ENCODE data around the gene MAP3K14.

MAP3K14 gene

DNA sequence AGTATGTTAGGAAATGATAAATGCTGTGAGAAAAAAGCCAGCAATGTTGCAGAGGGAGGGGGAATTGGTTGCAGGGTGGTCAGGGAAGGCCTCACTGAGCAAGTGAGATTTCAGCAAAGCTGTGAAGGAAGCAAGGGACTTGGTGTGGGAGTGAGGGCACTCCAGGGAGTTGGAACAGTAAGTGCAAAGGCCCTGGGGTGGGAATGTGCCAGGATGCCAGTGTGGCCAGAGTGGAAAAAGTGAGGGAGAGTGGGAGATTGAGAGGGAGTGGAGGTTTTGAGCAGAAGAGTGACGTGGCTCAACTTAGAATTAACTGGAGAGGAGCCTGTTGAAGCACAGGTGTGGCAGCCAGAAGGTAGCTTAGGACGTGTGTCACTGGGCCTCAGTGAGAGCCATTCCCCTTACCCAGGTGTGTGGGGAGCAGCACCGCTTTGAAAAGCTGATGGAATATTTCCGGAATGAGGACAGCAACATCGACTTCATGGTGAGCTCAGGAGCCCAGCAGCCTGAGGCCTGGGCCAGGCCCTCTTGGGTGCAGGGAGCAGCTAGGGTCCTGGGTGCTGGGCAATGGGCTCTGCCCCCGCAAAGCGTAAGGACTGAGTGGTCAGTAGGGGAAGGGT, 78.6 kb downstream of the MAP3K14 start:
- TF ChIP-seq, protein P1, sequence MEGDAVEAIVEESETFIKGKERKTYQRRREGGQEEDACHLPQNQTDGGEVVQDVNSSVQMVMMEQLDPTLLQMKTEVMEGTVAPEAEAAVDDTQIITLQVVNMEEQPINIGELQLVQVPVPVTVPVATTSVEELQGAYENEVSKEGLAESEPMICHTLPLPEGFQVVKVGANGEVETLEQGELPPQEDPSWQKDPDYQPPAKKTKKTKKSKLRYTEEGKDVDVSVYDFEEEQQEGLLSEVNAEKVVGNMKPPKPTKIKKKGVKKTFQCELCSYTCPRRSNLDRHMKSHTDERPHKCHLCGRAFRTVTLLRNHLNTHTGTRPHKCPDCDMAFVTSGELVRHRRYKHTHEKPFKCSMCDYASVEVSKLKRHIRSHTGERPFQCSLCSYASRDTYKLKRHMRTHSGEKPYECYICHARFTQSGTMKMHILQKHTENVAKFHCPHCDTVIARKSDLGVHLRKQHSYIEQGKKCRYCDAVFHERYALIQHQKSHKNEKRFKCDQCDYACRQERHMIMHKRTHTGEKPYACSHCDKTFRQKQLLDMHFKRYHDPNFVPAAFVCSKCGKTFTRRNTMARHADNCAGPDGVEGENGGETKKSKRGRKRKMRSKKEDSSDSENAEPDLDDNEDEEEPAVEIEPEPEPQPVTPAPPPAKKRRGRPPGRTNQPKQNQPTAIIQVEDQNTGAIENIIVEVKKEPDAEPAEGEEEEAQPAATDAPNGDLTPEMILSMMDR (conservative IDR thresholded peaks at IDR 0.05; ENCODE audit: low read length), result no peak
- no peak overlapping the region for H3K4me3 ChIP-seq (ENCODE audit: low read length)
- DNase-seq (ENCODE audit: low read depth), result no peak

DNA sequence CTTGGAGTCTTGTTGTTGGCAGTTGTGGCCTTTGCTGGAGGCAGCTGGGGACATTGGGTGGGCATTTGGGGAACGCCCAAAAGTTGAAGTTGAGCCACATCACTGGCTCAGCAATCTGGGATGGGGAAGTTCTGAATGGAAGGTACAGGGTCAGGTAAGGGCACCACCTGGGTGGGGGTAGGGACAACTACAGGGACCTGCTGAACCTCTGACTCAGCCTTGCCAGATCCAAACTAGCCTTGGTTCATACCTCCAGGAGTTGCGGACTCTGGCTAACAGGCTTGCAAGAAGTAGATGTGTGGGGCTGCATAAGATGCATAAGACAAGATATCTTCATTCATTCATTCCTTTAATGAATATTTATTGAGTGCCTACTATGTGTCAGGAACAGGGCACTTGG, 79.1 kb downstream of the MAP3K14 start:
- DNase-seq (ENCODE audit: low read depth), result no peak
- TF ChIP-seq, protein P1 (conservative IDR thresholded peaks at IDR 0.05; ENCODE audit: low read length), result no peak
- no peak overlapping the region for H3K4me3 ChIP-seq (ENCODE audit: low read length)

DNA sequence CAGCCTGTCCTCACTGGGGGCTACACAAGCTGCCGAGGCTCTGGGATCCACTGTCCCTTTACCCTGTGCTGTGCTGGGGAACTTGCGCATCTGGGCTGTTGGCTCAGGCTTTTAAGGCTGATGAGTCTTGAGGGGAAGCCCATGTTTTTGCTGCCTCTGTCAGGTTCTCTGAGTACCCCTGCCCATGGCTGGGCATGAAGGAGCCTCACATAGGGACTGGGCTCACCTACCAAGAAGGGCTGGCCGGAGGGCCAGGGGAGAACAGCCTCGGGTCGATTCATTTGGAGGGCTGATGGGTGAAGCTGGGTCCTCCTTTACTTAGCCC, 80.6 kb downstream of the MAP3K14 start:
- no peak for DNase-seq (ENCODE audit: low read depth)
- TF ChIP-seq, protein P1 (conservative IDR thresholded peaks at IDR 0.05; ENCODE audit: low read length), result no peak

DNA sequence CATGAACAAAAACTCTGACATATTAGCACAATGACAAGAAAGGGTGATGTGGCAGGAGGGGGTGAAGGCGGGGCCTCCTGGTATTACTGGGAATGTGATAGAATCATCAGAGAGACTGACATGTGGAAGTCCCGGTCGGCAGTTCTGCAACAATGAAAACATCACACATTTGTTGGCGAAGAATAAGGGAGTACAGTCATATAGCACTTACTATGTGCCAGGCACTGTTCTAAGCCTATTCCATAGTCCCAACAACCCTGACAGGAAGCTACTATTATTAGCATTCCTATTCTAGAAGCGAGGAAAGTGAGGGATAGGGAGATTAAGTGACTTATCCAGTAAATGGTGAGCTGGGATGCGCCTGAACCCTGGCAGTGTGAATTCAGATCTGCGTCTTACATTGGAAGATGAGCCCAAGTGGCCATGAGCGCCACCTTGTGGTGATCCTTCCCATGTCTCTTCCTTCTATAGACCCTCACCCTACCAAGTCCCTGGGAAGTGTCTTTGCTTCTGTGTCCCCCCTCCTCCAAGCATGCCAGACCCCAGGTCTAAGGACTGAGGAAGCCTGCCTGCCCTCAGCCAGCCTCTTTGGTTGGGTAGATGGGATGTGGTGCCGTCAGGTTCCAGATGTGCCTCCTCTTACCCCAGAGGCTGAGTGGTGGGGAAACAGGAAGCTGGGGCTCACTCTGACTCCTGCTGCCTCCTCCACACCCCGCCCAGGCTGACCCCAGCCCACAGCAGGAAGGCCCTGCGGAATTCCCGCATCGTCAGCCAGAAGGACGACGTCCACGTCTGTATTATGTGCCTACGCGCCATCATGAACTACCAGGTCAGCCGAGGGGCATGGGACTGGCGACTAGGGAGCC, 81.2 kb downstream of the MAP3K14 start:
- TF ChIP-seq, protein P1 (conservative IDR thresholded peaks at IDR 0.05; ENCODE audit: low read length), result peak; percentile 85
- DNase-seq (ENCODE audit: low read depth), result peak; percentile 69
- no peak overlapping the region for H3K4me3 ChIP-seq (ENCODE audit: low read length)

More for the DNA sequence above, 80.6 kb downstream of the MAP3K14 start:
- no peak overlapping the region for H3K4me3 ChIP-seq (ENCODE audit: low read length)

DNA sequence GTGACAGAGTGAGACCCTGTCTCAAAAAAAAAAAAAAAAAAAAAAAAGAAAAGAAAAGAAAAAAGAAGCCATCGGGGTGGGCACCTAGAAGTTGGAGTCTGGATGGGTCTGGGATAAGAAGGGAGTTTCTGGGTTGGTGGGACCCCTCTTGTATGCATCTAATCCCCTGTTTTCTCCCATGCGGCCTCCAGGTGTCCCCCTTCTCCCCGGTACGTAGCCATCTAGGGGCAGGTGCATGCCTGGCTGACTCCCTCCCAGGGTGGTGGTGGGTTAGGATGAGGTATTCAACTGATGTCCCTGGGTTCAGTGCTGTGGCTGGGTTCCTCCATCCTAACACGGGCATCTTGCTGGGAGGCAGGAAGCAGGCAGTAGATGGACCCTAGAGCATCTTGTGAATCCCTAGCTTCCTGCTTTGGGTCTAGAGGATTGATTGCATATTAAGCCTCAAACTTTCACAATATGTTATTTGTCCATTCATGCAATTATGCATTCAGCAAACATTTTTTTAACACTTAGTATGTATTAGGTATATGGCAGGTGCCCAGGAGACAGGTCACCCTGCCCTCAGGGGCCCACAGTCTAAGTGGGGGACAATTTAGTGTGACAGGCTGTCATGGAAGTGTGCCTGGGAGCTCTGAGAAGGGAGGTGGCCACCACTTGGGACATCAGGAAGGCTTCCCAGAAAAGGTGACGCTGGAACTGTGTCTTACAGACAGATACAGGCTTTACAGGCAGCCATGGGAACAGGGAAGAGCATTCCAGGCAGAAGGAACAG, 82.0 kb downstream of the MAP3K14 start:
- TF ChIP-seq, protein P1 (conservative IDR thresholded peaks at IDR 0.05; ENCODE audit: low read length), result peak; percentile 14; the same call in 1 of the 2 replicates
- DNase-seq (ENCODE audit: low read depth), result no peak

DNA sequence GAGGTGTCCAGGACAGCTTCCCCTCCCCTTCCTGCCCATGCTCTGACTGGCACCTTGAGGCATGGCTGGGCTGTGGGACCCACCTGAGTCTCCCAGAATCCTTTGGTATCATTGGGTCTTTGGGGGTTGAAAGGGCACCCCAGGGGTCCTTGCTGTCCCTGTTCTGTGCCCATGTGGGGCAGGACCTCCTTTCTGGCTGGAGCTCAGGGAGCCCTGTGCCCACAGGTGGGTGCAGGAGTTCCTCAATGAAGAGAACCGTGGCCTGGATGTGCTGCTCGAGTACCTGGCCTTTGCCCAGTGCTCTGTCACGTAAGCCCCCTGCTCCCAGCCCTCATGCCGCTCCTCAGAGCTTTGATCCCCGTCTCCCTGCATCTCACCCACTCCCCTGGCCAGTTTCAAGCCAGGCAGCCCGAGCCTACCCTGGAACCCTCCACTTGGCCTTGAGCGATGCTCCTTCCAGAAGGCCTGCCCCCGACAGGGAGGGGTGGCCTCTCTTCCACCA, 83.3 kb downstream of the MAP3K14 start:
- H3K4me3 ChIP-seq (ENCODE audit: low read length), result no peak overlapping the region
- TF ChIP-seq, protein P1 (conservative IDR thresholded peaks at IDR 0.05; ENCODE audit: low read length), result no peak
- DNase-seq (ENCODE audit: low read depth), result no peak

More for the DNA sequence above, 82.0 kb downstream of the MAP3K14 start:
- H3K4me3 ChIP-seq (ENCODE audit: low read length), result no peak overlapping the region
